HEK293 (cell line): ENCODE data around the gene FPR1.

Experiments used
- CTCF ChIA-PET: fragments of 350-600 bp; formaldehyde crosslinking; extraction: SDS; loops from one replicate; lab custom pipeline; 2021; ENCODE audit warnings: antibody characterized with exemption; lab: Yijun Ruan, JAX
- POLR2A ChIA-PET: fragments of 300-600 bp; formaldehyde crosslinking; extraction: SDS; loops from one replicate; lab custom pipeline; 2020; ENCODE audit warnings: antibody characterized with exemption, inconsistent platforms; lab: Yijun Ruan, JAX
- H3K27ac ChIP-seq: fragments of 200-500 bp; sonication (Bioruptor generic); 2 replicates; pipeline ENCODE4 v1.5.1; 2014; ENCODE audit warnings: low read depth, low read length, control low read depth, inconsistent platforms; ENCODE audit errors: extremely low read depth
- H3K36me3 ChIP-seq, 2 experiments: fragments of 200-500 bp in 1 of 2; sonication (Bioruptor generic) in 1 of 2; 1 replicate in 1 of 2; 2 replicates in 1 of 2; pipeline ENCODE4 v1.5.1; 2014 to 2017; ENCODE audit warnings: inconsistent platforms in 2 of 2, low read length in 2 of 2; ENCODE audit not compliant: control insufficient read depth in 2 of 2, insufficient read depth in 1 of 2
- H3K4me1 ChIP-seq: fragments of 200-500 bp; sonication (Bioruptor generic); 2 replicates; pipeline ENCODE4 v1.5.1; 2014; ENCODE audit warnings: mild to moderate bottlenecking, low read length, inconsistent platforms; ENCODE audit not compliant: control insufficient read depth, insufficient read depth
- H3K4me3 ChIP-seq: 2 replicates; pipeline ENCODE4 v1.5.1; 2011; ENCODE audit warnings: low read depth, mild to moderate bottlenecking, control low read depth, low read length, moderate library complexity
- H3K9me3 ChIP-seq: fragments of 200-500 bp; sonication (Bioruptor generic); 2 replicates; pipeline ENCODE4 v1.5.1; 2014; ENCODE audit warnings: low read depth, low read length, inconsistent platforms; ENCODE audit not compliant: control insufficient read depth, insufficient read depth
- EGR2 ChIP-seq: fragments of 450-650 bp; formaldehyde crosslinking; IDR thresholded peaks from 2 replicates; pipeline ENCODE4 v1.5.1; 2016; ENCODE audit warnings: low read depth, missing biosample characterization, missing genetic modification characterization
- HOXA7 ChIP-seq: sonication (generic); formaldehyde crosslinking; IDR thresholded peaks from 2 replicates; pipeline ENCODE4 v1.8.1; 2022; ENCODE audit warnings: missing genetic modification reagents, borderline replicate concordance
- SP2 ChIP-seq: fragments of 450-650 bp; formaldehyde crosslinking; IDR thresholded peaks from 2 replicates; pipeline ENCODE4 v1.5.1; 2016; ENCODE audit warnings: missing biosample characterization, missing genetic modification characterization
- TCF7L2 ChIP-seq: IDR thresholded peaks from 2 replicates; pipeline ENCODE4 v1.6.1; 2011; ENCODE audit warnings: low read depth, mild to moderate bottlenecking, inconsistent platforms, low read length, moderate library complexity, borderline replicate concordance
- TRIM28 ChIP-seq: IDR thresholded peaks from 2 replicates; pipeline ENCODE4 v1.6.1; 2011; ENCODE audit warnings: low read length, control low read depth, borderline replicate concordance
- ZBTB6 ChIP-seq: fragments of 450-650 bp; formaldehyde crosslinking; IDR thresholded peaks from 2 replicates; pipeline ENCODE4 v1.5.1; 2017; ENCODE audit warnings: missing biosample characterization, missing genetic modification characterization
- ZFHX2 ChIP-seq: fragments of 450-650 bp; formaldehyde crosslinking; conservative IDR thresholded peaks from 2 replicates; pipeline ENCODE4 v1.5.1; 2016; ENCODE audit warnings: missing biosample characterization, missing genetic modification characterization
- ZFP3 ChIP-seq: fragments of 450-650 bp; formaldehyde crosslinking; IDR thresholded peaks from 2 replicates; pipeline ENCODE4 v1.5.1; 2016; ENCODE audit warnings: low read depth, missing biosample characterization, missing genetic modification characterization
- ZNF518A ChIP-seq: fragments of 450-650 bp; formaldehyde crosslinking; conservative IDR thresholded peaks from 2 replicates; pipeline ENCODE4 v1.5.1; 2016; ENCODE audit warnings: low read depth, missing biosample characterization, missing genetic modification characterization
- ZNF580 ChIP-seq: fragments of 450-650 bp; formaldehyde crosslinking; IDR thresholded peaks from 2 replicates; pipeline ENCODE4 v1.5.1; 2016; ENCODE audit warnings: missing biosample characterization, missing genetic modification characterization
- ZNF623 ChIP-seq: fragments of 450-650 bp; formaldehyde crosslinking; IDR thresholded peaks from 2 replicates; pipeline ENCODE4 v1.5.1; 2016; ENCODE audit warnings: missing biosample characterization, missing genetic modification characterization
- TF ChIP-seq, protein P1 (sequence below): fragments of 450-650 bp; formaldehyde crosslinking; IDR thresholded peaks from 2 replicates; pipeline ENCODE4 v1.5.1; 2016; ENCODE audit warnings: missing biosample characterization, missing genetic modification characterization
- TF ChIP-seq, protein P2 (sequence below): fragments of 450-650 bp; formaldehyde crosslinking; IDR thresholded peaks from 2 replicates; pipeline ENCODE4 v1.5.1; 2016; ENCODE audit warnings: missing biosample characterization, missing genetic modification characterization
- TF ChIP-seq, protein P3 (sequence below): fragments of 450-650 bp; formaldehyde crosslinking; optimal IDR thresholded peaks from 2 replicates; pipeline ENCODE3; 2016; ENCODE audit warnings: missing biosample characterization, mild to moderate bottlenecking, missing genetic modification characterization
- TF ChIP-seq, protein P4 (sequence below): fragments of 450-650 bp; formaldehyde crosslinking; IDR thresholded peaks from 2 replicates; pipeline ENCODE4 v1.5.1; 2016; ENCODE audit warnings: missing biosample characterization, missing genetic modification characterization, low read depth

Gene FPR1

DNA sequence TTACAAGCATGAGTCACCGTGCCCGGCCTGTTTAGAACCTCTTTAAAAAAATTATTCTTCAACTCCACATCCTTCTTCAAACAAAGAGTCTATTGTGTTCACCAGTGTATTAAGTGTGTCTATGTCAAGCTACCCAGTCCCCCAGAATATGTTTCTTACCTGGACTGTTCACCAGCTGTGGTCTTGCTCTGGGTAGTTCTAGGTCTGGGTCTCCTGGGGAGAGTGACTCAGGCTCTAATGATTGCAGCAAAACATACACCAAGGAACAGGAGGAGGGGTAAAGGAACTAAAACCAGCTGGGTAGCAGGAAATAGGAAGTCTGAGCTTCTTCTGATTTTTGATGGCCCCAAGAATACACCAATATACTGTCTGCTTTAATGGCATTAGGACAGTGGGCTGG lies at the start of gene FPR1:
Gene FPR1 (minus strand): TSS at position 224 of the 400 bp plus-strand sequence. CDS start 4,884 bp downstream, outside the sequence.
- TF ChIP-seq, protein P1, sequence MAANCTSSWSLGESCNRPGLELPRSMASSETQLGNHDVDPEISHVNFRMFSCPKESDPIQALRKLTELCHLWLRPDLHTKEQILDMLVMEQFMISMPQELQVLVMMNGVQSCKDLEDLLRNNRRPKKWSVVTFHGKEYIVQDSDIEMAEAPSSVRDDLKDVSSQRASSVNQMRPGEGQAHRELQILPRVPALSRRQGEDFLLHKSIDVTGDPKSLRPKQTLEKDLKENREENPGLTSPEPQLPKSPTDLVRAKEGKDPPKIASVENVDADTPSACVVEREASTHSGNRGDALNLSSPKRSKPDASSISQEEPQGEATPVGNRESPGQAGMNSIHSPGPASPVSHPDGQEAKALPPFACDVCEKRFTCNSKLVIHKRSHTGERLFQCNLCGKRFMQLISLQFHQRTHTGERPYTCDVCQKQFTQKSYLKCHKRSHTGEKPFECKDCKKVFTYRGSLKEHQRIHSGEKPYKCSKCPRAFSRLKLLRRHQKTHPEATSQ (tag by site-specific recombination): no peak
- TF ChIP-seq ZNF580 (tag by site-specific recombination): no peak
- TF ChIP-seq ZNF623: no peak
- no peak for TF ChIP-seq SP2
- TF ChIP-seq TCF7L2: no peak
- TF ChIP-seq EGR2: no peak
- TF ChIP-seq, all 188 proteins: peak for 0
- ChIA-PET CTCF (no interaction called here), POLR2A (no interaction called here)
- Histone ChIP-seq H3K4me3 (no peak within 1 kb of the TSS), H3K4me1 (no peaks in the 10 kb centered on the region), H3K27ac (no peak within 1 kb of the TSS), H3K9me3 (no peaks in the 10 kb centered on the region), H3K36me3 (no peaks in the 10 kb centered on the region)

GRCh38 chr19:51800473-51801244 lies 49.0 kb upstream of the FPR1 start:
- ChIA-PET CTCF (interaction anchor here (1.2 to 1.7 kb wide), 2 partner anchors 8 to 23 kb away, joined by 3 to 5 read pairs; no protein-coding TSS in a partner anchor), POLR2A (no interaction called here)
- no peak for TF ChIP-seq TRIM28
- TF ChIP-seq, protein P2, sequence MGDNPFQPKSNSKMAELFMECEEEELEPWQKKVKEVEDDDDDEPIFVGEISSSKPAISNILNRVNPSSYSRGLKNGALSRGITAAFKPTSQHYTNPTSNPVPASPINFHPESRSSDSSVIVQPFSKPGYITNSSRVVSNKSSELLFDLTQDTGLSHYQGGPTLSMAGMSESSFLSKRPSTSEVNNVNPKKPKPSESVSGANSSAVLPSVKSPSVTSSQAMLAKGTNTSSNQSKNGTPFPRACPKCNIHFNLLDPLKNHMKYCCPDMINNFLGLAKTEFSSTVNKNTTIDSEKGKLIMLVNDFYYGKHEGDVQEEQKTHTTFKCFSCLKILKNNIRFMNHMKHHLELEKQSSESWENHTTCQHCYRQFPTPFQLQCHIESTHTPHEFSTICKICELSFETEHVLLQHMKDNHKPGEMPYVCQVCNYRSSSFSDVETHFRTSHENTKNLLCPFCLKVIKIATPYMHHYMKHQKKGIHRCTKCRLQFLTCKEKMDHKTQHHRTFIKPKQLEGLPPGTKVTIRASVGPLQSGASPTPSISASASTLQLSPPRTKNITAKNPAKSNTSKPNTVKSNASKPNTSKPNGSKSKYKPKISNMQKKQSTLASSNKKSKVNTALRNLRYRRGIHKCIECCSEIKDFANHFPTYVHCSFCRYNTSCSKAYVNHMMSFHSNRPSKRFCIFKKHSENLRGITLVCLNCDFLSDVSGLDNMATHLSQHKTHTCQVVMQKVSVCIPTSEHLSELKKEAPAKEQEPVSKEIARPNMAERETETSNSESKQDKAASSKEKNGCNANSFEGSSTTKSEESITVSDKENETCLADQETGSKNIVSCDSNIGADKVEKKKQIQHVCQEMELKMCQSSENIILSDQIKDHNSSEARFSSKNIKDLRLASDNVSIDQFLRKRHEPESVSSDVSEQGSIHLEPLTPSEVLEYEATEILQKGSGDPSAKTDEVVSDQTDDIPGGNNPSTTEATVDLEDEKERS: no peak
- TF ChIP-seq, protein P3, sequence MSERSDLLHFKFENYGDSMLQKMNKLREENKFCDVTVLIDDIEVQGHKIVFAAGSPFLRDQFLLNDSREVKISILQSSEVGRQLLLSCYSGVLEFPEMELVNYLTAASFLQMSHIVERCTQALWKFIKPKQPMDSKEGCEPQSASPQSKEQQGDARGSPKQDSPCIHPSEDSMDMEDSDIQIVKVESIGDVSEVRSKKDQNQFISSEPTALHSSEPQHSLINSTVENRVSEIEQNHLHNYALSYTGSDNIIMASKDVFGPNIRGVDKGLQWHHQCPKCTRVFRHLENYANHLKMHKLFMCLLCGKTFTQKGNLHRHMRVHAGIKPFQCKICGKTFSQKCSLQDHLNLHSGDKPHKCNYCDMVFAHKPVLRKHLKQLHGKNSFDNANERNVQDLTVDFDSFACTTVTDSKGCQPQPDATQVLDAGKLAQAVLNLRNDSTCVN (tag by site-specific recombination): no peak
- TF ChIP-seq ZBTB6 (tag by site-specific recombination): no peak
- Histone ChIP-seq H3K9me3 (no peaks in the 10 kb centered on the region), H3K27ac (no peak overlapping the region), H3K4me3 (no peak overlapping the region), H3K36me3 (no peaks in the 10 kb centered on the region), H3K4me1 (no peaks in the 10 kb centered on the region)

DNA sequence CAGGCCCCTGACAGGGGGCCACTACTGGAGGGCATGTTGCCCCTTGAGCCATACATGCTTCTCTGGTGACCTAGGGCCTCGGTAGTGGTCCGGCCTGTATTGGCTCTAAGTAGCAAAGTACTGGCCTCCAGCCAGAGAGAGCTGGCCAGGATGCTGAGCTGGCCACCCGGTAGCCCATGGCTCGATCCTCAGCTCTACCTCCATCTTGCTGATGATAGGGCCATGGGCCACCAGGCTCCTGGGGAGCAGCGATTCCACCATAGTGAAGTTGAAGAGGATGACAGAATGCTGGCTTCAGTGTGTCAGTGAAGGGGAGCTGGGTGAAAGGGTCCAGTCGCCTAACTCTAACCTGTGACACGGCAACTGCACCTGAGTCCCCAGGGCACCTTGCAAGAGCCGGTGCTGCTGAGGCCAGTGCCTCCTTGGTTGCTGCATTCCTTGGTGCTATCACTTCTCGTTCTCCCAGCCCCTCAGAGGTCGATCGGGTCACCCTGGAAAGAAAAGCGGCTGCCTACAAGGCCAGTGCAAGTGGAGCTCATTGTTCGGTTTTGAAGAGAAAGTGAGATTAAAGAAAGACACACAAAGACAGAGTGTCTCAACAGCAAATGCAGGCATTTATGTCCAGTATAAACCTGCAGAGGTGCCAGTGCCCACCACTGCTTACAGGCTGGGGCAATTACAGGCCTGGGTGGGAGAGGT lies 48.2 kb upstream of the FPR1 start:
- H3K4me3 ChIP-seq: no peak overlapping the region
- H3K4me1 ChIP-seq: no peaks in the 10 kb centered on the region
- ChIA-PET POLR2A (no interaction called here), CTCF (interaction anchor here (0.7 to 1.7 kb wide), 2 partner anchors 9 to 334 kb away, joined by 4 to 5 read pairs; no protein-coding TSS in a partner anchor)
- H3K9me3 ChIP-seq: no peaks in the 10 kb centered on the region
- no peaks in the 10 kb centered on the region for H3K36me3 ChIP-seq
- no peak overlapping the region for H3K27ac ChIP-seq
- TF ChIP-seq HOXA7 (CRISPR knock-in tag) (no peak), ZNF518A (tag by site-specific recombination) (no peak), ZFP3 (tag by site-specific recombination) (no peak), ZFHX2 (no peak)
- TF ChIP-seq, protein P4, sequence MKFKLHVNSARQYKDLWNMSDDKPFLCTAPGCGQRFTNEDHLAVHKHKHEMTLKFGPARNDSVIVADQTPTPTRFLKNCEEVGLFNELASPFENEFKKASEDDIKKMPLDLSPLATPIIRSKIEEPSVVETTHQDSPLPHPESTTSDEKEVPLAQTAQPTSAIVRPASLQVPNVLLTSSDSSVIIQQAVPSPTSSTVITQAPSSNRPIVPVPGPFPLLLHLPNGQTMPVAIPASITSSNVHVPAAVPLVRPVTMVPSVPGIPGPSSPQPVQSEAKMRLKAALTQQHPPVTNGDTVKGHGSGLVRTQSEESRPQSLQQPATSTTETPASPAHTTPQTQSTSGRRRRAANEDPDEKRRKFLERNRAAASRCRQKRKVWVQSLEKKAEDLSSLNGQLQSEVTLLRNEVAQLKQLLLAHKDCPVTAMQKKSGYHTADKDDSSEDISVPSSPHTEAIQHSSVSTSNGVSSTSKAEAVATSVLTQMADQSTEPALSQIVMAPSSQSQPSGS (tag by site-specific recombination): no peak
